ENCODE results near the gene SEC22A. TPM values are rescaled to one million over a fixed set of nuclear protein-coding genes. Genes with fewer than 3 reads are reported as not detected.

SEC22A gene, protein sequence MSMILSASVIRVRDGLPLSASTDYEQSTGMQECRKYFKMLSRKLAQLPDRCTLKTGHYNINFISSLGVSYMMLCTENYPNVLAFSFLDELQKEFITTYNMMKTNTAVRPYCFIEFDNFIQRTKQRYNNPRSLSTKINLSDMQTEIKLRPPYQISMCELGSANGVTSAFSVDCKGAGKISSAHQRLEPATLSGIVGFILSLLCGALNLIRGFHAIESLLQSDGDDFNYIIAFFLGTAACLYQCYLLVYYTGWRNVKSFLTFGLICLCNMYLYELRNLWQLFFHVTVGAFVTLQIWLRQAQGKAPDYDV
- 10 to 100 TPM; 14.9 to 18.1 TPM for total RNA-seq
- long read RNA-seq, donor 1, partial matches to known transcripts, result 0 of 3 reads
- long read RNA-seq, donor 1, other reads (novel, unspliced or antisense), result 2 of 3 reads
- long read RNA-seq, donor 2, full-length matches to known transcripts, result 29 of 34 reads
- long read RNA-seq, donor 2, partial matches to known transcripts, result 1 of 34 reads
- long read RNA-seq, donor 2, other reads (novel, unspliced or antisense), result 4 of 34 reads

DNA sequence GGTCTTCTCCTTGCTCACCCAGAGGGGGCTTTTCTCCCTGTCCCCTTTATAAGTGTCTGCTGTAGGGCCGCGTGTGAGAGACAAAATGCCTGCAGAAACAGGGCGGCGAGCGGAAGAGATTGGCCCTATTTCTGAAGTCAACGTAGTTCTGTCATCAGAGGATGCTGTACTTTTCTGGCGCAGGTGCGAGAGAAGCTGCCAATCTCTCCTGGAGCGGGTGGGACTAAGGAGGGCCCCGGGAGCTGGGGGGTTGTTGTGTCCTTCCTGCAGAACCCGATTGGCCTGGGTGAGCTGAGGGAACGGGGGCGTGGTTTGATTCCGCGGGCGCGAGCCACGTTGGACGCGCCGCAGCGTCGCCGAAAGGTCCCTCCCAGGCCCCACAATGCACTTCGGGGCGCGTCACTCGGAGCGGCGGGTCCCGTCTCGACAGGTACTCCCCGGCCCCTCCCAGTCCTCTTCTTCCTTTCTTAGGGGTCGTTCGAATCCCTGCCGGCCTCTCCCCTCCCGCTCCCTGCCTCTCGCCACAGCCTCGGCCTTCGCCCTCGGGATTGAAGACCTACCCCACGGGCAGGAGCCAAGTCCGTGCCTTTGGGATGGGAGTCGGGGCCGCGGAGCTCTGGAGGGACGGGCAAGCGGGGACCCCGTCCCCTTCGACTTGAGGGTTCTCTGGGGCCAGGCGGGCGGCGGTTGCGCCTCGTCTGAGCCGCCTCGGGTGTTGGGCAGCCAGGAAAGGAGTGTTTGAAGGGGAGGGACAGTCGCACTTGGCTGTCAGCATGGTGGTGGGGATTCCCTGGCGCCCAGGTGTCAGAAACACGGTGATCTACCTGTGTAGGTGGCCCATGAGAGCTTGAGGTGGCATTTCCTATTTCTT lies at the start of gene SEC22A:
Gene SEC22A, plus strand, starts transcription at position 387 of the 871 bp plus-strand sequence. CDS start 7,275 bp downstream, outside the sequence.
- DNase-seq (ENCODE audit: low spot score), result peak; percentile 98
- intact Hi-C loops (cut with DNase I), result loop anchor here in 1 of 2 donors (5.0 kb wide), 1 partner anchor 329 kb away; no protein-coding TSS in a partner anchor

DNA sequence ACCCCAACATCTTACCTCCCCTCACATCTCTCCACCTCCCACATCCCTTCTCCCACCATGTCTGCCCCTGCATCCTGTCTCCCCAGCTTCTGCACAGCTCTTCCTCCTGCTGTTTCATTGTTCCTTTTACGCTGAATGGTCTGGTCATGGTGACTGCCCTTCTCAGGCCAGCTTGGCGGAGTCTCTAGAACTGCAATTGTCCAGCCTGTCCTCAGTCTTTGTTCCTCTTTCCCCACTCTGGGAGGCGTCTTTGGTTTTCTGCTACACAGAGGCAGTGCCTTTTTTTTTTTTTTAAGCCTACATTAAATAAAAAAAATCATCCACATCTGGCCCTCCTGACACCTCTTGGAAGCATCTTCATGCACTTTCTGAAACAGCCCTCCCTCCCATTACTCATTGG lies 49.1 kb upstream of the SEC22A start:
- no peak for DNase-seq (ENCODE audit: low spot score)
- intact Hi-C loops (cut with DNase I), result no loop called here

DNA sequence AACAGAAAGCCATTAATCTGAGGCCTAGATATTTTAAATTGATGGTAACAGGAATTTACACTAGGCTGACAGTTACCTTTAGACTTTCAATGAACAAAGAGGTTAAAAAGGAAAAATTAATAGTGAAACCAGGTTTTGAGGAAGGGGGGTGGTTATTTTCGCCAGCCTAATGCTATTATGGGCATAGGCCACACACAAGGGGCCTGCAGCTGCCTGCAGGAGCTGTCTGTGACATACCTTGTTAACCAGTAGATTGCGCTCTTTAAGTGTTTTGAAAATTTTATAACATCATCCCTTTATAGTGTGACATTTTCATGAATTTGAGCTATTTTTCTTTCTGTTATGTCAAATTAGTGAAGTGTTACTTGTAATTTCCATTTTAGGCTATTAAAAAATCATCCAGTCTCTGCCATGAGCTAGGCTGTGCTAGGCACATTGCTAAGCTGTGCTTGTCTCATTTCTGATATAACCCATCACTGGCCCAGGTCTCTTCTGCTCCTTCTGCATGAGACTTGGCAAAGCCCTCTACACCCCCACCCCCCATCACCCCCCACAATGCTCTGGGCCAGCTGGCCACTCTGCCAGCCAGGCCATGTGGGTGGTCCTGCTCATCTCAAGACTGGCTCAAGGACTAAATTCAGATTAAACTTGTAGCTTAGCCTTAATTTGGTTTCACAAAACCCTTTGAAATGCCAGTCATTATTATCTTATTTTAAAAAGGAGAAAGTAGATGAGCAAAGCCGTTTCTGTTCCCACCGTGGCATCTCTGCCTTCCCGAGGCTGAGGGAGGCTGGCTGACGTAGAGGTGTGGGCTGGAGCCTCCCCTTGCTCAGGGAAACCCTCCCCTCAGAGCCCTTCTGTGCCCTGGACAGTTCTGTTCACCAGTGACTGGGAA lies 48.4 kb upstream of the SEC22A start:
- DNase-seq (ENCODE audit: low spot score), result no peak
- intact Hi-C loops (cut with DNase I), result no loop called here

DNA sequence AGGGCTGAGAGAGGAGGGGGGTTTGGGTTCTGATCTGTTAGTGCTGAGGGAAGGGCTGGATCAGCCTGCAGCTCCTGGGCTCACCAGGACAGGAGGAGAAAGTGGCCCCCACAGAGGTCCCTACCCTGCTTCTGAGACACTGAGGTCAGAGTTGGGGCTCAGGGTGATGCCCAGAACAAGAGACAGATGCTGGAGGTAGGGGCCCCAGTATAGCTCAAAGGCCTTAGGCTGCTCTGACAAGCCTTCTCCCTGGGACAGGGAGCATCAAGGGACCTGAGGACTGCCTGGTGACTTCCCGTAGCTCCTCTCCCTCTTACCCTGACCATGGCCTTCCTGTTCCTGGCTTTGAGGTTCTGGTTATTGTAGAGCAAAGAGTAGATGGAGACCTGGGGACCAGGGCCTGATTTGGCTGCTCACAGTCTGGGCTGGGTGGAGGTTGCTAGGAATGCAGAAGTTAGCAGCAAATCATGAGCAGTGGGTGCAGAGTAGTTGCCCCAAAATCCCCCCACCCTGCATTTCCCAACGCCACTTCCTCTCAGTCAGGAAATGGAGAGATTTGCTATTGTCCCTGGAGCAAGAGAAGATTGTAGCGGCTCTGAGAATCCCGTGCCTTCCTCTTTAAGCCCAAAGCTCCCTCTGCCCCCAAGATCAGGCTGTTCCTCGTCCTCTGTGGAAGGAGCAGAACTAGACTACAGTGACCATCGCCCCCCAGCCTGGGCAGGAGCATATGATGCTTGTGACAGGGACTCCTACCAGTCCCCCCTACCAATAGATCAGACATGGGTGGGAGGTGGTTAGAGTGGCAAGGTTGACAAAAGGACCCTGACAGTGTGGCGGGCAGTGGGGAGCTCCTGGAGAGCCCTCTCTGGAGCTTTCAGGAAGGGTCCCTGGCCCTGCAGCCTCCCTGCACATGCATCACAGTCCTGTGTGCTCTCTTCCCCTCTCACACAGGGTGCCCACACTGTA lies 47.4 kb upstream of the SEC22A start:
- DNase-seq (ENCODE audit: low spot score), result no peak

DNA sequence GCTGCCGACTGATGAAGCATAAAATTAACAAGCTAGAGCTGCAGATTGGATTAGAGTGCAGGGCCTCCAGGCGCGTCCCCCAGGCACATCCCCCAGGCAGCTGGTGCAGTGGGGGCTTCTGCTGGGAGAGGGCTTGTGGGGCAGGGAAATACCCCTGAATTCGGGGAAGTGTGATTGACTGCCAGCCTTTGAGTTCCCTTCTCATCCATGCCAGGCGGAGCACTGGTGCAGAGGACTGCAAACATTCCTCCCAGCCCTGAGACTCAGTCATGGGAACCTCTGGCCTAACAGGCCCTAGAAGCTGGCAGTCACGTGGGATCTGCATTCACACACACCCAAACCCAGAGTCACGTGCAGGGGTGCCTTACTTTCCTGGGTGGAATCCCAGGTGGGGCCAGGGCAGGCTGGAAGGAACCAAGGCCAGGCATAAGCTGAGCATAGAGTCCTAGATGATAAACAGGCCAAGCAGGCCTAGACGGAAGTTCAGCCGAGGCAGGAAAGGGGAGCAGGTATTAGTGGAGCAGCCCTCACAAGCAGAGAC lies 46.2 kb upstream of the SEC22A start:
- DNase-seq (ENCODE audit: low spot score), result no peak
- intact Hi-C loops (cut with DNase I), result no loop called here

More for the DNA sequence above, 47.4 kb upstream of the SEC22A start:
- intact Hi-C loops (cut with DNase I), result no loop called here

DNA sequence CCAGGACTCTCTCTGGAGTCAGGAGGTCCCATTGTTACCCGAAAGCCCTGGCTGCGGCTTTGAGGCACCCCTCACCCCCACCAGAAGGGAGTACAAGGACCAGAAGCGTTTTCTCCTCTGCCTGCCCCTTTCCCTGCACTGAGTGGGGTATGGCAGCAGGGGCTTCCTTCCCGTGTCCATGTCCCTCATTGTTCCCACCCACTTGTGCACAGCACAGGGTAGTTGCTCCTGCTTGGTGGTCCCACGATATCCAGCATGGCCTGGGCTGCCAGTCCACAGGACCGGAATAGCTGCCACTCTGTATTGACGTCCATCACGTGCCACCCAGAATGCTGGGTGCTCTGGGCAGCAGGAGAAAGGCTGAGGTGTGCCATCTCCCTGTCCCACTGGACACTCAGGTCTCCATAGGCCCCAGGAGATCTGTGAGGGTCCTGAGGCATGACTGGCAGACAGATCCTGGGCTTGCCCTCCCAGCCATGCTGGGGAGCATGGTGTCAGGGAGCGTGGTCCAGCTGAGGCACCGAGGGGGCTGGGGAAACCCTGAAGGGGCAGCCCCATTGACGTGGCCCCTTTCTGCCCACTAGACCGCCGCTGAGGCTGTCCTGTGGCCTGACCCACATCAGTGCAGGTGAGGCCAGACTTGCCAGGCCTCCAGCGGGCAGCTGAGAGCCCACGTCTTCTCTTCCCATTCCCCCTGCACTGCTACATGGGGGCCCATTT lies 45.3 kb upstream of the SEC22A start:
- intact Hi-C loops (cut with DNase I), result no loop called here
- DNase-seq (ENCODE audit: low spot score), result no peak

DNA sequence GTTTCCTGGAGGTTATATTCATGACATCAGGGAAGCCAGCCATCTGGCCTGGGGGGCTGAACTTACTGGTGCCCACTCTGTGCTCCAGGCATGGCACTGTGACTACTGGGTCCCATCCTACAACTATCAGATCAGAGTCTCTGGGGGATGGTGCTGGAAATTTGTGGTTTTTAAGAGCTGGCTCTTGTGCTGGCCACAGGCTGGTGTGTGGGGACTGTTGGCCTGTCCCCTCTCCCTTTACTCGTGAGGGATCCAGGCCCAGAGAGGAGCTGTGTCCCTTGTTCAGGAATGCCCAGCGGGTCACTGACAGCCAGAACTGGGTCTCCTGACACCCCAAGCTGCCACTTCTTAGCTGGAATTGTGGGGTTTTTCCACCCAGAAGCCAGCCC lies 44.5 kb upstream of the SEC22A start:
- no peak for DNase-seq (ENCODE audit: low spot score)
- intact Hi-C loops (cut with DNase I), result no loop called here

DNA sequence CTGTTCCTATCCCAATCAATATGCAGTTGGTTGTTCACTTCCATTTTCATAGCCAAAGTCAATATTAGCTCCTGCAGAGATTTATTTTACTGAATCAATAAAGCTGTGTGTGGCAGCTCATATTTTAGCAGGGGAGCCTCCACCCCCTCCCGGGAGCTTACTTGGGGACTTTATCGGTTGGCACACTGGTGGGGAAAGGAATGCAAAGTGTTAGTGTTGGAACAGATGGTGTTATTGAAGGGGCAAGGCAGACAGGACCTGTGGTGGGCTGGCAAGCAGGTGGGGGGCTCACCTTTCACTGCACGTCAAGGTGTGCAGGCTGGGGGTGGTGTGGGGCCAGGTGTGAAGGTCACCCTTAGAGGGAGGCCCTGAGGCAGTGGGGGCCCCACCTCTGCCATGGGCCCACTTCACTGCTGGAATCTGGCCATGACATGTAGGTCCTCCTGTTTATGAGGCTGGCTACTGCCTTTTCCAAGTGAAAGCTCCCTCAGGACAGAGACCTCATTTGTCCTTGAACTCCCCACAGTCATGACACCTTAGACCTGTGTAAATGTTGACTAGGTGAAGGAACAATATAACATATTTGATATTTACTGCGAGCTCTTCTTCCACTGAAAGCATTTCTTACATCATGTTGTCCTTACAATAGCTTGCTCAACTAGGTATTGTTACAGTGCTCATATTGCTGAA lies 44.0 kb upstream of the SEC22A start:
- no peak for DNase-seq (ENCODE audit: low spot score)
- intact Hi-C loops (cut with DNase I), result no loop called here

DNA sequence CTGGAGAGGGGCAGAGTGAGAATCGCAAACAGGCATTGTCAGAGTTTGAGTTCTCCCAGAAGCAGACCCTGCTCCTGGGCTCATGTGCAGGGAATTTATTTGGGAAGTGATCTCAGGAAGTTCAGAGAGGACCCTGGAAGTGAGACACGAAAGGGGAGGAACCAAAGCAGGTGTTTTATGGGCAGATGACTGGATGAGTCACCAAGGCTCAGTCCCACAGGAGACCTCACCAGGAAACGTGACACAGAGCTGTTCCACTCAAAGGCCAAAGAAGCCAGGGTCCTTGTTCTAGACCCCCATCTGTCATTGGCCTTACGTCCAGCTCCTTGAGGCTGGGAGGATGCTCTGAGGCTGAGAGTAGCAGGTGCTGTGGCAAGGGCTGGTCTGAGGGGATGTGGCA lies 43.4 kb upstream of the SEC22A start:
- DNase-seq (ENCODE audit: low spot score), result no peak
- intact Hi-C loops (cut with DNase I), result no loop called here

DNA sequence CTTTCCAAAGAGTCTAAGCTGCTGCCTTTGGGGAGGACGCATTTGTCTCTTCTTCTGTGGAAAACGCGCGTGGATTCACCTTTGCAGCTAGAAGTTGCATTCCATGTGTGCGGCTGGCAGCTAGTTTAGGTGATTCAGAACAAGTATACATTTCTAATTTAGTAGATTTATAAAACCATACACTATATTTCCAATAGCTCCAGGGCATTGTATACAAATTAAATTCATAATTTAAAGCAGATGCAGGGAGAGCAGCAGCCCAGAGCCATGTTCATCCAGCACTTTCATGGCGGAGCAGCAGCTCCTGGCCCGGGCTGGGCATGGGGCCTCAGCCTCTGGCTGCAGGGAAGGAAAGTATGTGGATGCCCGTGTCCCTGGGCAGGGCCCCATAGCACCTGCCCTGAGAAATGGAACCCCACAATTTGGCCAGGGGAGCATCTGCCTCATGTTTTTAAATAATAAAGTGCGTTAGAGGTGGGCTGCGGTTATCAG lies 42.8 kb upstream of the SEC22A start:
- intact Hi-C loops (cut with DNase I), result no loop called here
- DNase-seq (ENCODE audit: low spot score), result no peak

DNA sequence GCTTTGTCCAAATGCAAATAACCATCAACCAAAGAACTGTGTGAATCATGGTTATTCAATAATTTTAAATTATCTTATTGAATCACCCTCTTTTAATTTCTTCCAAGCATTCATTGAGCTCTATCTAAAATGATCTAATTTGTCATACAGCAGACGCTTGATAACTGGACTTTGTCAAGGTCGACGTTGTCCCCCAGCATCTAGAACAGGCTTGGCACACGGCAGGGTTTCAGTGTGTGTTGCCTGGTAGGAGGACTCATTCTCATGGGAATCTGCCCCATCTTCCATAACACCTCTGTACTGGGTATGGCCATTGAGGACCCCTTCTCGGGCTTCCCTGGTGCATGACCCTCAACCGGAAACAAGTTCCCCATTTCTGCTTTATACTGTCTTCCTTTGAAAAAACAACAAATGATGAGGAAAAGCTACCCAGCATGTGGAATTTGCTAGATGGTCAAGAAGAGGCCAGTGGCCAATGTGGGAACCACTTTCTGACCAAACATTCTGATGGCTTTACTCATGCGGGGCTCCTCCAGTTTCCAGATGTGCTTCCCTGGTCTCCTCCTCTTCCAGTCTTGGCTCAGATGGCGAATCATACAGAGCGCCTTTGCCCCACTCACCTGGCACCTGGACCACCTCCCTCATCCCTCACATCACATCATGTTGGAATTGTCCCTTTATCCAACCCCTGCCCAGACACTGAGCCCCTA lies 41.7 kb upstream of the SEC22A start:
- intact Hi-C loops (cut with DNase I), result no loop called here
- DNase-seq (ENCODE audit: low spot score), result no peak

DNA sequence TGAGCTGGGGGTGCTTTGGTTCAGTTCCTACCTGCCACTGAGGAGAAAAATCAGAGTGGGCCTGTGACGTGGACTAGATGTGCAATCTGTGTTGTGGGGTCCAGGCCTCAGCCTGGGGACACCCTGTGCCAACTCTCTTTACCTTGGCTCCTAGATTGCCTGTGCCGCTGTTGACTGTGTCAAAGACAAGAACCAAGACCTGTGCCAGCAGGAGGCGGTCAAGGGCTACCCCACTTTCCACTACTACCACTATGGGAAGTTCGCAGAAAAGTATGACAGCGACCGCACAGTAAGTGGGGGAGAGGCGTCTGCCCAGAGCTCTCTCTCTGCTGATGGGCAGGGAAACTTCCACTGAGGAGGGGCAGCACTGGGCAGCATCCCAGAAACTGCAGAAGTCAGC lies 40.6 kb upstream of the SEC22A start:
- intact Hi-C loops (cut with DNase I), result no loop called here
- DNase-seq (ENCODE audit: low spot score), result no peak

DNA sequence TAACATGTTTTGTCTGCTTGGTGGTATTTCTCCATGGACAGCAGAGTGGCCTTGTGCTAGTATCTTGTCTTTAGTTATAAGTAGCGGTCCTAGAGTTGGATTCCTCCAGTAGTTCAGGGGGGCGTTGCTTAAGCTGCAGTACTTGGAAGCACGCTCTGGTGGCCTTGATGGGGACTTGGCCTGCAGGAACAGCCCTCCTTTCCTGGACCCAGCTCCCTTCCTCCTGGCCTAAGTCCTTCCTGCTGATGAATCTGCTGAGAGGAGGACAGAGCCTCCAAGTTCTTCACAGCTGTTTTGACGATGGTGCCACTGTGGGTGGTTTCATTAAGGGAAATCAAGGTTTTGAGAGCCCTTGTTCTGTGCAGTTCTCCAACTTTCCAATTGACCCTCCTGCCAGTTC lies 38.6 kb upstream of the SEC22A start:
- no peak for DNase-seq (ENCODE audit: low spot score)
- intact Hi-C loops (cut with DNase I), result no loop called here

DNA sequence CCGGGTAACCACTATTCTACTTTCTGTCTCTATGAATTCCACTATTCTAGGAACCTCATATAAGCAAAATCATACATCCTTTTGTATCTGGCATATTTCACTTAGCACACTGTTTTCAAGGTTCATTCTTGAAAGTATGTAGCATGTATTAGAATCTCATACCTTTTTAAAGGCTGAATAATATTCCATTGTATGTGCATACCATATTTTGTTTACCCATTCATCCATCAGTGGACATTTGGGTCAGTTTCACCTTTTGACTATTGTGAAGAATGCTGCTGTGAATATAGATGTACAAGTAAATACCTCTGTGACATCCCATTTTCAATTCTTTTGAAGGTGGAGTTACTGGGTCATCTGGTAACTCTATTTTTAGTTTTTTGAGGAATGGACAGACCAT lies 36.6 kb upstream of the SEC22A start:
- intact Hi-C loops (cut with DNase I), result no loop called here
- no peak for DNase-seq (ENCODE audit: low spot score)

DNA sequence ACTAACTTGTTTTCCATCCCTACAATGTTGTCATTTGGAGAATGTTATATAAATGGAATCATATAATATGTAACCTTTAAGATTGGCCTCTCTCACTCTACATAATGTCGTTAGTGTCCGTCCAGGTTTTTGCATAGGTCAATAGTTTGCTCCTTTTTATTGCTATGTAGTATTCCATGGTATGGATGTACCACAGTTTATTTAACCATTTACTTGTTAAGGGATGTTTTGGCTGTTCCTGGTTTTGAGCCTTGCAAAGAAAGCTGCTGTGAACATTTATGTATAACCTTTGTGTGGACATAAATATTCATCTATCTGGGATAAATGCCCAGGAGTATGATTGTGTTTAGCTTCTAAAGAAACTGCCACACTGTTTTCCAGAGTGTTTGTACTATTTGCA lies 34.1 kb upstream of the SEC22A start:
- intact Hi-C loops (cut with DNase I), result no loop called here
- no peak for DNase-seq (ENCODE audit: low spot score)

DNA sequence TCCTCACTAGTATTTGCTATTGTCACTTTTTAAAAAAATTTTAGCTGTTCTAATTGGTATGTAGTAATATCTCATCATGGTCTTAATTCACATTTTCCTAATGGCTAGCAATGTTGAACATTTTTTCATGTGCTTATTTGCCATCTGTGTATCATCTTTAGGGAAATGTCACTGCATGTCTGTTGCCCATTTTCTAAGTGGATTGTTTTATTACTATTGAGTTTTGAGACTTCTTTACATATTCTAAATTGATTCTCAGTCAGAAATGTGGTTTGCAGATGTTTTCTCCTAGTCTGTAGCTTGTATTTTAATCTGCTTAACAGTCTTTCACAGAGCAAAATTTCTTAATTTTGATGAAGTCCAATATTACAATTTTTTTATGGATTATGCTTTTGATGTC lies 33.6 kb upstream of the SEC22A start:
- intact Hi-C loops (cut with DNase I), result no loop called here
- DNase-seq (ENCODE audit: low spot score), result no peak

All from posterior vena cava (tissue), 2 donors.